ENCODE results near the gene TRANK1. TPM values are rescaled to one million over a fixed set of nuclear protein-coding genes. Genes with fewer than 3 reads are reported as not detected.

TRANK1 gene
- total RNA-seq, 1 experiment from 2014 or later: 10.5 TPM

- TF ChIP-seq ZNF281 (CRISPR knock-in tag; IDR thresholded peaks at IDR 0.05): no peak
- ATAC-seq (no peak), DNase-seq (ENCODE audit: low spot score) (no peak)
- Mint-ChIP-seq H3K27ac (no peak overlapping the region), H3K9me3 (no peaks in the 10 kb centered on the region), H3K4me3 (no peak overlapping the region; the same call in 1 of the 2 replicates), H3K36me3 (peaks cover 30% of the 10 kb centered on the region), H3K4me1 (peaks cover 37% of the 10 kb centered on the region), H3K27me3 (ENCODE audit: low read depth) (no peaks in the 10 kb centered on the region)
- CTCF ChIA-PET: interaction anchor here (0.9 to 5.5 kb wide), 3 partner anchors 16 to 85 kb away, joined by 4 to 63 read pairs (median 10); no protein-coding TSS in a partner anchor
- POLR2A ChIA-PET: interaction anchor here (1.4 kb wide), 1 partner anchor 45 kb away, joined by 4 read pairs; the partner anchor contains the start of gene TRANK1
Measured at GRCh38 chr3:36989568-36989967, 44.7 kb upstream of the TRANK1 start.

GRCh38 chr3:36989005-36989404 lies 44.2 kb upstream of the TRANK1 start:
- ATAC-seq (no peak), DNase-seq (ENCODE audit: low spot score) (no peak)
- TF ChIP-seq MLX (CRISPR knock-in tag; IDR thresholded peaks at IDR 0.05) (no peak), PREB (CRISPR knock-in tag; IDR thresholded peaks at IDR 0.05; ENCODE audit: borderline replicate concordance) (no peak), IRF2 (CRISPR knock-in tag; IDR thresholded peaks at IDR 0.05; ENCODE audit: borderline replicate concordance, low read depth) (no peak)
- ChIA-PET CTCF (interaction anchor here (0.6 to 5.5 kb wide), 5 partner anchors 15 to 422 kb away, joined by 3 to 63 read pairs (median 5); no protein-coding TSS in a partner anchor), POLR2A (interaction anchor here (0.6 to 1.4 kb wide), 2 partner anchors 33 to 44 kb away, joined by 4 read pairs; partner anchors contain the start of gene TRANK1)
- peaks cover 35% of the 10 kb centered on the region for H3K36me3 Mint-ChIP-seq
- H3K27ac Mint-ChIP-seq: no peak overlapping the region
- H3K4me1 Mint-ChIP-seq: peaks cover 37% of the 10 kb centered on the region
- H3K4me3 Mint-ChIP-seq: no peak overlapping the region; the same call in 1 of the 2 replicates
- no peaks in the 10 kb centered on the region for H3K27me3 Mint-ChIP-seq (ENCODE audit: low read depth)
- no peaks in the 10 kb centered on the region for H3K9me3 Mint-ChIP-seq

GRCh38 chr3:36988356-36988755 lies 43.5 kb upstream of the TRANK1 start:
- H3K36me3 Mint-ChIP-seq: peaks cover 41% of the 10 kb centered on the region
- H3K27me3 Mint-ChIP-seq (ENCODE audit: low read depth): no peaks in the 10 kb centered on the region
- no peak for DNase-seq (ENCODE audit: low spot score)
- H3K4me3 Mint-ChIP-seq: peak overlapping the region; percentile 12; the same call in 1 of the 2 replicates
- H3K9me3 Mint-ChIP-seq: no peaks in the 10 kb centered on the region
- peaks cover 37% of the 10 kb centered on the region for H3K4me1 Mint-ChIP-seq
- CTCF ChIA-PET: interaction anchor here (5.5 kb wide), 1 partner anchor 30 kb away, joined by 63 read pairs; no protein-coding TSS in a partner anchor
- POLR2A ChIA-PET: interaction anchor here (1.4 kb wide), 1 partner anchor 44 kb away, joined by 4 read pairs; the partner anchor contains the start of gene TRANK1
- no peak overlapping the region; the same call in 1 of the 2 replicates for H3K27ac Mint-ChIP-seq
- ATAC-seq: no peak
- TF ChIP-seq STAT6 (CRISPR knock-in tag; conservative IDR thresholded peaks at IDR 0.05; ENCODE audit: low read depth) (no peak), NR3C1 (CRISPR knock-in tag; conservative IDR thresholded peaks at IDR 0.05; ENCODE audit: low read depth) (no peak), ESRRA (CRISPR knock-in tag; IDR thresholded peaks at IDR 0.05; ENCODE audit: borderline replicate concordance) (no peak)

- ChIA-PET CTCF (no interaction called here), POLR2A (no interaction called here)
- no peak for ATAC-seq
- peaks cover 66% of the 10 kb centered on the region for H3K36me3 Mint-ChIP-seq
- TF ChIP-seq ZNF219 (CRISPR knock-in tag; IDR thresholded peaks at IDR 0.05; ENCODE audit: borderline replicate concordance) (no peak), MYBL2 (CRISPR knock-in tag; IDR thresholded peaks at IDR 0.05) (no peak), ATF6 (CRISPR knock-in tag; IDR thresholded peaks at IDR 0.05) (no peak), ATF2 (CRISPR knock-in tag; IDR thresholded peaks at IDR 0.05; ENCODE audit: borderline replicate concordance, low read depth) (no peak), TEAD4 (CRISPR knock-in tag; IDR thresholded peaks at IDR 0.05) (no peak), IRF2 (CRISPR knock-in tag; IDR thresholded peaks at IDR 0.05; ENCODE audit: borderline replicate concordance, low read depth) (no peak)
- H3K27me3 Mint-ChIP-seq (ENCODE audit: low read depth): peaks cover 14% of the 10 kb centered on the region
- peaks cover 44% of the 10 kb centered on the region for H3K9me3 Mint-ChIP-seq
- H3K4me1 Mint-ChIP-seq: no peaks in the 10 kb centered on the region
- DNase-seq (ENCODE audit: low spot score): no peak
- H3K27ac Mint-ChIP-seq: no peak overlapping the region
- no peak overlapping the region for H3K4me3 Mint-ChIP-seq
Measured at GRCh38 chr3:36981006-36981405, 36.2 kb upstream of the TRANK1 start.

Measured in WTC11 (cell line).